GM06990 (cell line): ENCODE results near the gene TNFRSF8.

Experiments used
- DNase-seq: peaks from one replicate; pipeline ENCODE4 v3.0.0-alpha.2; 2011; ENCODE audit not compliant: insufficient read length; ENCODE audit errors: extremely low read depth
- H3K27me3 ChIP-seq: replicated peaks from 2 replicates; pipeline ENCODE4 v1.6.0; 2011; ENCODE audit warnings: low read length; ENCODE audit not compliant: control insufficient read depth, insufficient read depth
- H3K36me3 ChIP-seq: 2 replicates; pipeline ENCODE4 v1.5.1; 2011; ENCODE audit warnings: low read length; ENCODE audit not compliant: control insufficient read depth, insufficient read depth
- H3K4me3 ChIP-seq: replicated peaks from 2 replicates; pipeline ENCODE4 v1.5.1; 2011; ENCODE audit warnings: low read depth, mild to moderate bottlenecking, control low read depth, low read length
- CTCF ChIP-seq: IDR thresholded peaks from 2 replicates; pipeline ENCODE4 v1.5.1; 2011; ENCODE audit warnings: low read length, control low read depth, mild to moderate bottlenecking, inconsistent platforms; ENCODE audit not compliant: insufficient read depth, poor library complexity, severe bottlenecking

TNFRSF8 gene

GRCh38 chr1:12060500-12060899, 2.6 kb upstream of the TNFRSF8 start:
- Histone ChIP-seq H3K4me3 (no peak overlapping the region), H3K27me3 (no peaks in the 10 kb centered on the region), H3K36me3 (no peaks in the 10 kb centered on the region)
- no peak for DNase-seq
- TF ChIP-seq CTCF: no peak

- Histone ChIP-seq H3K4me3 (peak overlapping the region; percentile 95), H3K27me3 (no peaks in the 10 kb centered on the region), H3K36me3 (no peaks in the 10 kb centered on the region)
- no peak for TF ChIP-seq CTCF
- DNase-seq: no peak
Measured at GRCh38 chr1:12064073-12064969, 1.2 kb downstream of the TNFRSF8 start.

- DNase-seq: no peak
- TF ChIP-seq CTCF: no peak
- no peaks in the 10 kb centered on the region for H3K27me3 ChIP-seq
- peak overlapping the region; percentile 95 for H3K4me3 ChIP-seq
- peaks cover 2% of the 10 kb centered on the region; the same call in 1 of the 2 replicates for H3K36me3 ChIP-seq
Measured at GRCh38 chr1:12065872-12066271, 2.8 kb downstream of the TNFRSF8 start.

GRCh38 chr1:12067900-12068821, 5.1 kb downstream of the TNFRSF8 start:
- H3K27me3 ChIP-seq: no peaks in the 10 kb centered on the region
- no peak for TF ChIP-seq CTCF
- peaks cover 12% of the 10 kb centered on the region for H3K36me3 ChIP-seq
- peak overlapping the region; percentile 95 for H3K4me3 ChIP-seq
- peak; percentile 75 for DNase-seq

GRCh38 chr1:12069623-12070244, 6.6 kb downstream of the TNFRSF8 start:
- no peak for TF ChIP-seq CTCF
- no peaks in the 10 kb centered on the region for H3K27me3 ChIP-seq
- no peak for DNase-seq
- peak overlapping the region; percentile 49 for H3K4me3 ChIP-seq
- peaks cover 16% of the 10 kb centered on the region for H3K36me3 ChIP-seq
